Kidney capillary endothelial cell (primary cell): ENCODE data around the gene KICS2.

Experiments used
- DNase-seq: peaks from one replicate; pipeline ENCODE4 v3.0.0-alpha.2; 2018; ENCODE audit warnings: low spot score

Gene KICS2

GRCh38 chr12:64173456-64173855, 48.6 kb downstream of the KICS2 start:
- DNase-seq: no peak
